ENCODE data around the gene NUDCD2.
"Not testable (repeated sequence)": the region's sequence is repeated elsewhere in the genome, so short reads cannot be mapped to it uniquely, and the experiment has no call there.

NUDCD2 gene

GRCh38 chr5:163433271-163433670, 26.6 kb downstream of the NUDCD2 start:
- H3K79me2 ChIP-seq (ENCODE audit: low read length) = peaks cover 9% of the 10 kb centered on the region
- peaks cover 4% of the 10 kb centered on the region; the same call in 1 of the 2 replicates for H3K4me1 ChIP-seq (ENCODE audit: low read length)
- H3K9ac ChIP-seq (ENCODE audit: low read length) = no peak overlapping the region
- H3F3A ChIP-seq (ENCODE audit: insufficient read depth, low read length) = no peaks in the 10 kb centered on the region; the same call in 1 of the 2 replicates
- H3K9me3 ChIP-seq (replicated peaks; ENCODE audit: insufficient read depth, low read length) = no peaks in the 10 kb centered on the region
- H3K27ac ChIP-seq (ENCODE audit: low read length) = no peak overlapping the region
- H2AFZ ChIP-seq (ENCODE audit: low read length) = no peak overlapping the region
- TF ChIP-seq CTCF (IDR thresholded peaks at IDR 0.05; ENCODE audit: low read length) = no peak
- TF ChIP-seq EZH2phosphoT487 (IDR thresholded peaks at IDR 0.05; ENCODE audit: low read length) = no peak
- no peak for TF ChIP-seq EZH2 (optimal IDR thresholded peaks at IDR 0.05; ENCODE audit: low read depth, low read length)
- no peak overlapping the region for H3K4me3 ChIP-seq (ENCODE audit: low read length)
- H4K20me1 ChIP-seq (ENCODE audit: insufficient read depth, low read length) = no peaks in the 10 kb centered on the region
- H3K36me3 ChIP-seq (replicated peaks; ENCODE audit: insufficient read depth, low read length) = no peaks in the 10 kb centered on the region
- no peaks in the 10 kb centered on the region for H3K9me2 ChIP-seq (replicated peaks; ENCODE audit: insufficient read depth, low read length)
- no peak overlapping the region for H3K4me2 ChIP-seq (ENCODE audit: low read depth, low read length)
- no peak for DNase-seq
- H3K27me3 ChIP-seq (replicated peaks; ENCODE audit: insufficient read depth, low read length) = no peaks in the 10 kb centered on the region

- no peaks in the 10 kb centered on the region for H4K20me1 ChIP-seq (ENCODE audit: insufficient read depth, low read length)
- no peak overlapping the region for H3K9ac ChIP-seq (ENCODE audit: low read length)
- no peak overlapping the region for H3K27ac ChIP-seq (ENCODE audit: low read length)
- DNase-seq = no peak
- peaks cover 1% of the 10 kb centered on the region for H3K79me2 ChIP-seq (ENCODE audit: low read length)
- H3K4me3 ChIP-seq (ENCODE audit: low read length) = no peak overlapping the region
- no peaks in the 10 kb centered on the region for H3K36me3 ChIP-seq (replicated peaks; ENCODE audit: insufficient read depth, low read length)
- H3K4me1 ChIP-seq (ENCODE audit: low read length) = peaks cover 4% of the 10 kb centered on the region; the same call in 1 of the 2 replicates
- no peak overlapping the region for H2AFZ ChIP-seq (ENCODE audit: low read length)
- no peaks in the 10 kb centered on the region; the same call in 1 of the 2 replicates for H3F3A ChIP-seq (ENCODE audit: insufficient read depth, low read length)
- TF ChIP-seq EZH2 (optimal IDR thresholded peaks at IDR 0.05; ENCODE audit: low read depth, low read length) = no peak
- TF ChIP-seq EZH2phosphoT487 (IDR thresholded peaks at IDR 0.05; ENCODE audit: low read length) = no peak
- TF ChIP-seq CTCF (IDR thresholded peaks at IDR 0.05; ENCODE audit: low read length) = no peak
- no peak overlapping the region for H3K4me2 ChIP-seq (ENCODE audit: low read depth, low read length)
- no peaks in the 10 kb centered on the region for H3K9me2 ChIP-seq (replicated peaks; ENCODE audit: insufficient read depth, low read length)
- H3K27me3 ChIP-seq (replicated peaks; ENCODE audit: insufficient read depth, low read length) = no peaks in the 10 kb centered on the region
- no peaks in the 10 kb centered on the region for H3K9me3 ChIP-seq (replicated peaks; ENCODE audit: insufficient read depth, low read length)
These were observed 27.4 kb downstream of the NUDCD2 start for GRCh38 chr5:163432544-163432943.

GRCh38 chr5:163426128-163426527, 33.8 kb downstream of the NUDCD2 start:
- H3K4me1 ChIP-seq (ENCODE audit: low read length); H3K27ac ChIP-seq (ENCODE audit: low read length); H3K4me2 ChIP-seq (ENCODE audit: low read depth, low read length); H3K9me3 ChIP-seq (replicated peaks; ENCODE audit: insufficient read depth, low read length); H3K79me2 ChIP-seq (ENCODE audit: low read length); H2AFZ ChIP-seq (ENCODE audit: low read length); H4K20me1 ChIP-seq (ENCODE audit: insufficient read depth, low read length); H3K27me3 ChIP-seq (replicated peaks; ENCODE audit: insufficient read depth, low read length); H3K36me3 ChIP-seq (replicated peaks; ENCODE audit: insufficient read depth, low read length); H3K4me3 ChIP-seq (ENCODE audit: low read length); H3K9ac ChIP-seq (ENCODE audit: low read length); H3F3A ChIP-seq (ENCODE audit: insufficient read depth, low read length); H3K9me2 ChIP-seq (replicated peaks; ENCODE audit: insufficient read depth, low read length); DNase-seq: not testable (repeated sequence)

GRCh38 chr5:163424836-163425235, 35.1 kb downstream of the NUDCD2 start:
- no peaks in the 10 kb centered on the region for H3K9me2 ChIP-seq (replicated peaks; ENCODE audit: insufficient read depth, low read length)
- H3K36me3 ChIP-seq (replicated peaks; ENCODE audit: insufficient read depth, low read length) = no peaks in the 10 kb centered on the region
- TF ChIP-seq EZH2phosphoT487 (IDR thresholded peaks at IDR 0.05; ENCODE audit: low read length) (no peak), EZH2 (optimal IDR thresholded peaks at IDR 0.05; ENCODE audit: low read depth, low read length) (no peak), CTCF (IDR thresholded peaks at IDR 0.05; ENCODE audit: low read length) (no peak)
- no peaks in the 10 kb centered on the region for H3F3A ChIP-seq (ENCODE audit: insufficient read depth, low read length)
- H3K4me2 ChIP-seq (ENCODE audit: low read depth, low read length) = no peak overlapping the region
- H3K27me3 ChIP-seq (replicated peaks; ENCODE audit: insufficient read depth, low read length) = no peaks in the 10 kb centered on the region
- DNase-seq = no peak
- H4K20me1 ChIP-seq (ENCODE audit: insufficient read depth, low read length) = no peaks in the 10 kb centered on the region
- no peaks in the 10 kb centered on the region for H3K79me2 ChIP-seq (ENCODE audit: low read length)
- H2AFZ ChIP-seq (ENCODE audit: low read length) = no peak overlapping the region
- no peaks in the 10 kb centered on the region for H3K4me1 ChIP-seq (ENCODE audit: low read length)
- no peak overlapping the region for H3K4me3 ChIP-seq (ENCODE audit: low read length)
- H3K27ac ChIP-seq (ENCODE audit: low read length) = no peak overlapping the region
- no peak overlapping the region for H3K9ac ChIP-seq (ENCODE audit: low read length)
- no peaks in the 10 kb centered on the region for H3K9me3 ChIP-seq (replicated peaks; ENCODE audit: insufficient read depth, low read length)

GRCh38 chr5:163415673-163416072, 44.2 kb downstream of the NUDCD2 start:
- not testable (repeated sequence) for H3K36me3 ChIP-seq (replicated peaks; ENCODE audit: insufficient read depth, low read length); H3K9me2 ChIP-seq (replicated peaks; ENCODE audit: insufficient read depth, low read length); DNase-seq; H3K27ac ChIP-seq (ENCODE audit: low read length); H3K9ac ChIP-seq (ENCODE audit: low read length); H3K4me1 ChIP-seq (ENCODE audit: low read length); H3K27me3 ChIP-seq (replicated peaks; ENCODE audit: insufficient read depth, low read length); H3K4me3 ChIP-seq (ENCODE audit: low read length); H2AFZ ChIP-seq (ENCODE audit: low read length); H3K4me2 ChIP-seq (ENCODE audit: low read depth, low read length); H3K79me2 ChIP-seq (ENCODE audit: low read length); H3K9me3 ChIP-seq (replicated peaks; ENCODE audit: insufficient read depth, low read length); H3F3A ChIP-seq (ENCODE audit: insufficient read depth, low read length); H4K20me1 ChIP-seq (ENCODE audit: insufficient read depth, low read length)

Measured in MM.1S (cell line).